ENCODE measurements around the gene AK4.
"Not testable (repeated sequence)": the region's sequence is repeated elsewhere in the genome, so short reads cannot be mapped to it uniquely, and the experiment has no call there.

The AK4 gene

GRCh38 chr1:65230731-65231481 is 82.9 kb downstream of the AK4 start:
- no peak for TF ChIP-seq ZNF274 (IDR thresholded peaks at IDR 0.05; ENCODE audit: low read depth, low read length)
- H3K4me3 ChIP-seq (ENCODE audit: low read length): no peak overlapping the region

- H3K4me3 ChIP-seq (ENCODE audit: low read length): no peak overlapping the region
- no peak for TF ChIP-seq ZNF274 (IDR thresholded peaks at IDR 0.05; ENCODE audit: low read depth, low read length)
Observed at GRCh38 chr1:65231718-65232330, 83.8 kb downstream of the AK4 start.

- TF ChIP-seq ZNF274 (IDR thresholded peaks at IDR 0.05; ENCODE audit: low read depth, low read length): no peak
- no peak overlapping the region for H3K4me3 ChIP-seq (ENCODE audit: low read length)
Observed at GRCh38 chr1:65232461-65232990, 84.5 kb downstream of the AK4 start.

- no peak for TF ChIP-seq ZNF274 (IDR thresholded peaks at IDR 0.05; ENCODE audit: low read depth, low read length)
- H3K4me3 ChIP-seq (ENCODE audit: low read length): no peak overlapping the region
Observed at GRCh38 chr1:65233782-65234181, 85.8 kb downstream of the AK4 start.

- no peak overlapping the region for H3K4me3 ChIP-seq (ENCODE audit: low read length)
- no peak for TF ChIP-seq ZNF274 (IDR thresholded peaks at IDR 0.05; ENCODE audit: low read depth, low read length)
Observed at GRCh38 chr1:65235867-65236805, 88.1 kb downstream of the AK4 start.

GRCh38 chr1:65237088-65237487 is 89.1 kb downstream of the AK4 start:
- not testable (repeated sequence) for H3K4me3 ChIP-seq (ENCODE audit: low read length)

GRCh38 chr1:65237503-65237902 is 89.5 kb downstream of the AK4 start:
- no peak for TF ChIP-seq ZNF274 (IDR thresholded peaks at IDR 0.05; ENCODE audit: low read depth, low read length)
- no peak overlapping the region for H3K4me3 ChIP-seq (ENCODE audit: low read length)

GRCh38 chr1:65238010-65238409 is 90.0 kb downstream of the AK4 start:
- TF ChIP-seq ZNF274 (IDR thresholded peaks at IDR 0.05; ENCODE audit: low read depth, low read length): no peak
- H3K4me3 ChIP-seq (ENCODE audit: low read length): no peak overlapping the region

GRCh38 chr1:65243491-65243890 is 95.5 kb downstream of the AK4 start:
- no peak for TF ChIP-seq ZNF274 (IDR thresholded peaks at IDR 0.05; ENCODE audit: low read depth, low read length)
- no peak overlapping the region for H3K4me3 ChIP-seq (ENCODE audit: low read length)

GRCh38 chr1:65245295-65245694 is 97.3 kb downstream of the AK4 start:
- H3K4me3 ChIP-seq (ENCODE audit: low read length): no peak overlapping the region
- TF ChIP-seq ZNF274 (IDR thresholded peaks at IDR 0.05; ENCODE audit: low read depth, low read length): no peak

- H3K4me3 ChIP-seq (ENCODE audit: low read length): no peak overlapping the region
- no peak for TF ChIP-seq ZNF274 (IDR thresholded peaks at IDR 0.05; ENCODE audit: low read depth, low read length)
Observed at GRCh38 chr1:65247419-65248359, 99.7 kb downstream of the AK4 start.

- no peak for TF ChIP-seq ZNF274 (IDR thresholded peaks at IDR 0.05; ENCODE audit: low read depth, low read length)
Observed at GRCh38 chr1:65250826-65251225, 102.8 kb downstream of the AK4 start.

GRCh38 chr1:65253800-65254319 is 105.9 kb downstream of the AK4 start:
- H3K4me3 ChIP-seq (ENCODE audit: low read length): peak overlapping the region; percentile 83
- no peak for TF ChIP-seq ZNF274 (IDR thresholded peaks at IDR 0.05; ENCODE audit: low read depth, low read length)

More at GRCh38 chr1:65250826-65251225, 102.8 kb downstream of the AK4 start:
- no peak overlapping the region for H3K4me3 ChIP-seq (ENCODE audit: low read length)
